ENCODE data around the gene FGG. TPM values are rescaled to one million over a fixed set of nuclear protein-coding genes. Genes with fewer than 3 reads are reported as not detected.

The FGG gene
- total RNA-seq, 1 donor = not detected

GRCh38 chr4:154577324-154577723 lies 35.1 kb downstream of the FGG start:
- no peak for DNase-seq (ENCODE audit: insufficient read length, low spot score, missing footprints)
- Histone ChIP-seq H3K4me1 (ENCODE audit: insufficient read depth, low read length) (no peaks in the 10 kb centered on the region), H3K27me3 (ENCODE audit: insufficient read depth, low read length) (no peaks in the 10 kb centered on the region), H3K4me2 (ENCODE audit: insufficient read depth, low read length) (no peak overlapping the region), H4K20me1 (ENCODE audit: insufficient read depth, low read length) (no peaks in the 10 kb centered on the region), H3K79me2 (ENCODE audit: insufficient read depth, low read length) (no peaks in the 10 kb centered on the region), H3K27ac (ENCODE audit: low read depth, low read length) (no peak overlapping the region), H3K4me3 (ENCODE audit: insufficient read depth, low read length) (no peak overlapping the region), H3K9me3 (ENCODE audit: low read depth, low read length) (no peaks in the 10 kb centered on the region), H3K36me3 (ENCODE audit: insufficient read depth, low read length) (no peaks in the 10 kb centered on the region), H2AFZ (ENCODE audit: low read length) (no peak overlapping the region)
- TF ChIP-seq CTCF (IDR thresholded peaks at IDR 0.05; ENCODE audit: extremely low read depth, low read depth, low read length) = no peak

GRCh38 chr4:154574311-154574710 lies 38.1 kb downstream of the FGG start:
- H3K4me3 ChIP-seq (ENCODE audit: insufficient read depth, low read length) = no peak overlapping the region
- no peak overlapping the region for H3K27ac ChIP-seq (ENCODE audit: low read depth, low read length)
- no peaks in the 10 kb centered on the region for H3K9me3 ChIP-seq (ENCODE audit: low read depth, low read length)
- no peak for TF ChIP-seq CTCF (IDR thresholded peaks at IDR 0.05; ENCODE audit: extremely low read depth, low read depth, low read length)
- H3K4me1 ChIP-seq (ENCODE audit: insufficient read depth, low read length) = no peaks in the 10 kb centered on the region
- DNase-seq (ENCODE audit: insufficient read length, low spot score, missing footprints) = no peak
- peaks cover 4% of the 10 kb centered on the region for H3K27me3 ChIP-seq (ENCODE audit: insufficient read depth, low read length)
- no peaks in the 10 kb centered on the region for H4K20me1 ChIP-seq (ENCODE audit: insufficient read depth, low read length)
- no peak overlapping the region for H3K4me2 ChIP-seq (ENCODE audit: insufficient read depth, low read length)
- no peaks in the 10 kb centered on the region for H3K36me3 ChIP-seq (ENCODE audit: insufficient read depth, low read length)
- H2AFZ ChIP-seq (ENCODE audit: low read length) = no peak overlapping the region
- no peaks in the 10 kb centered on the region for H3K79me2 ChIP-seq (ENCODE audit: insufficient read depth, low read length)

- Histone ChIP-seq H3K79me2 (ENCODE audit: insufficient read depth, low read length) (no peaks in the 10 kb centered on the region), H3K9me3 (ENCODE audit: low read depth, low read length) (no peaks in the 10 kb centered on the region), H4K20me1 (ENCODE audit: insufficient read depth, low read length) (no peaks in the 10 kb centered on the region), H3K4me2 (ENCODE audit: insufficient read depth, low read length) (no peak overlapping the region), H2AFZ (ENCODE audit: low read length) (no peak overlapping the region), H3K4me1 (ENCODE audit: insufficient read depth, low read length) (peaks cover 4% of the 10 kb centered on the region), H3K36me3 (ENCODE audit: insufficient read depth, low read length) (no peaks in the 10 kb centered on the region), H3K27ac (ENCODE audit: low read depth, low read length) (no peak overlapping the region), H3K4me3 (ENCODE audit: insufficient read depth, low read length) (no peak overlapping the region), H3K27me3 (ENCODE audit: insufficient read depth, low read length) (peaks cover 4% of the 10 kb centered on the region)
- DNase-seq (ENCODE audit: insufficient read length, low spot score, missing footprints) = no peak
- no peak for TF ChIP-seq CTCF (IDR thresholded peaks at IDR 0.05; ENCODE audit: extremely low read depth, low read depth, low read length)
Observed at GRCh38 chr4:154573190-154573870, 39.1 kb downstream of the FGG start.

- Histone ChIP-seq H3K4me1 (ENCODE audit: insufficient read depth, low read length) (peaks cover 18% of the 10 kb centered on the region), H3K36me3 (ENCODE audit: insufficient read depth, low read length) (no peaks in the 10 kb centered on the region), H3K9me3 (ENCODE audit: low read depth, low read length) (no peaks in the 10 kb centered on the region), H3K27ac (ENCODE audit: low read depth, low read length) (no peak overlapping the region), H3K79me2 (ENCODE audit: insufficient read depth, low read length) (no peaks in the 10 kb centered on the region), H2AFZ (ENCODE audit: low read length) (no peak overlapping the region), H3K27me3 (ENCODE audit: insufficient read depth, low read length) (peaks cover 4% of the 10 kb centered on the region), H4K20me1 (ENCODE audit: insufficient read depth, low read length) (no peaks in the 10 kb centered on the region), H3K4me2 (ENCODE audit: insufficient read depth, low read length) (no peak overlapping the region), H3K4me3 (ENCODE audit: insufficient read depth, low read length) (no peak overlapping the region)
- TF ChIP-seq CTCF (IDR thresholded peaks at IDR 0.05; ENCODE audit: extremely low read depth, low read depth, low read length) = no peak
- DNase-seq (ENCODE audit: insufficient read length, low spot score, missing footprints) = no peak
Observed at GRCh38 chr4:154569584-154569983, 42.9 kb downstream of the FGG start.
